IMR-90 (cell line): Measurements from ENCODE around the gene RNF181. TPM values are rescaled to one million over a fixed set of nuclear protein-coding genes. Genes with fewer than 3 reads are reported as not detected.
A peak's percentile ranks its signal among the peaks of the same experiment; 100 is the strongest.

Experiments
- ATAC-seq: fragments of 200-7000 bp; cut with Tn5 transposase; 2 replicates; pipeline ENCODE4 v1.9.1; 2020; ENCODE audit warnings: low read depth, mild to moderate bottlenecking, moderate library complexity
- BruUV-seq: library from RNA; stranded (reverse); fragments of 400-500 nt; replicated peaks from 2 replicates; lab custom pipeline; 2021; lab: Mats Ljungman, UMichigan
- CTCF ChIA-PET: fragments of 300-600 bp; formaldehyde crosslinking; extraction: SDS; loops from one replicate; lab custom pipeline; 2021; ENCODE audit warnings: antibody characterized with exemption; lab: Yijun Ruan, JAX
- POLR2A ChIA-PET: fragments of 300-600 bp; sonication (Branson Sonifier 250); formaldehyde crosslinking; loops from one replicate; lab custom pipeline; 2022; ENCODE audit warnings: antibody characterized with exemption; ENCODE audit not compliant: unreplicated experiment; lab: Charles Lee
- DNase-seq: peaks from one replicate; pipeline ENCODE4 v3.0.0; 2013
- H2AFZ ChIP-seq: replicated peaks from 2 replicates; pipeline ENCODE3; 2013; ENCODE audit warnings: low read length, mild to moderate bottlenecking; ENCODE audit not compliant: poor library complexity
- H2AK5ac ChIP-seq: 2 replicates; pipeline ENCODE4 v1.6.1; 2013; ENCODE audit warnings: low read depth, low read length, inconsistent platforms
- H2AK9ac ChIP-seq: replicated peaks from 2 replicates; pipeline ENCODE3; 2013; ENCODE audit warnings: mild to moderate bottlenecking, low read depth, low read length, moderate library complexity; ENCODE audit not compliant: poor library complexity
- H2BK120ac ChIP-seq: 2 replicates; pipeline ENCODE4 v1.6.1; 2013; ENCODE audit warnings: low read depth, low read length, inconsistent platforms
- H2BK15ac ChIP-seq: 3 replicates; pipeline ENCODE4 v1.6.1; 2013; ENCODE audit warnings: low read depth, low read length, inconsistent platforms
- H2BK20ac ChIP-seq: 2 replicates; pipeline ENCODE4 v1.6.1; 2013; ENCODE audit warnings: low read depth, mild to moderate bottlenecking, inconsistent platforms, low read length, moderate library complexity
- H2BK5ac ChIP-seq: 2 replicates; pipeline ENCODE4 v1.6.1; 2013; ENCODE audit warnings: mild to moderate bottlenecking, low read depth, low read length, inconsistent platforms; ENCODE audit not compliant: poor library complexity, severe bottlenecking
- H3K14ac ChIP-seq: replicated peaks from 2 replicates; pipeline ENCODE4 v1.6.1; 2013; ENCODE audit warnings: low read depth, low read length, inconsistent platforms
- H3K18ac ChIP-seq: 2 replicates; pipeline ENCODE4 v1.6.1; 2013; ENCODE audit warnings: low read depth, low read length, control low read depth
- H3K23ac ChIP-seq: 2 replicates; pipeline ENCODE4 v1.6.1; 2013; ENCODE audit warnings: low read depth, low read length, inconsistent platforms
- H3K27ac ChIP-seq: 2 replicates; pipeline ENCODE4 v1.5.1; 2013; ENCODE audit warnings: mild to moderate bottlenecking, control low read depth, low read length; ENCODE audit not compliant: insufficient read depth
- H3K27me3 ChIP-seq: 2 replicates; pipeline ENCODE4 v1.6.1; 2013; ENCODE audit warnings: low read length; ENCODE audit not compliant: control insufficient read depth, insufficient read depth
- H3K36me3 ChIP-seq: 2 replicates; pipeline ENCODE4 v1.6.1; 2013; ENCODE audit warnings: low read length, mixed read lengths; ENCODE audit not compliant: control insufficient read depth, insufficient read depth
- H3K4ac ChIP-seq: 2 replicates; pipeline ENCODE4 v1.6.1; 2013; ENCODE audit warnings: low read depth, low read length, inconsistent platforms
- H3K4me1 ChIP-seq: 2 replicates; pipeline ENCODE4 v1.6.1; 2013; ENCODE audit warnings: low read length, mixed read lengths; ENCODE audit not compliant: control insufficient read depth, insufficient read depth
- H3K4me2 ChIP-seq: 2 replicates; pipeline ENCODE4 v1.6.1; 2013; ENCODE audit warnings: low read depth, mild to moderate bottlenecking, control low read depth, low read length, moderate library complexity
- H3K4me3 ChIP-seq: 2 replicates; pipeline ENCODE4 v1.5.1; 2013; ENCODE audit warnings: low read depth, mild to moderate bottlenecking, control low read depth, low read length, moderate library complexity; ENCODE audit not compliant: insufficient read depth
- H3K56ac ChIP-seq: 2 replicates; pipeline ENCODE4 v1.6.1; 2013; ENCODE audit warnings: low read length, inconsistent platforms; ENCODE audit not compliant: insufficient read depth; ENCODE audit errors: extremely low read depth
- H3K79me1 ChIP-seq, 2 experiments: 2 replicates each; pipeline ENCODE4 v1.6.1; 2013; ENCODE audit warnings: low read length in 2 of 2, inconsistent platforms in 1 of 2, low read depth in 1 of 2
- H3K9ac ChIP-seq: 2 replicates; pipeline ENCODE4 v1.6.1; 2013; ENCODE audit warnings: low read depth, low read length, control low read depth
- H3K9me1 ChIP-seq: 2 replicates; pipeline ENCODE4 v1.6.1; 2013; ENCODE audit warnings: low read length, inconsistent platforms; ENCODE audit not compliant: insufficient read depth
- H3K9me3 ChIP-seq: 2 replicates; pipeline ENCODE4 v1.6.1; 2013; ENCODE audit warnings: low read length; ENCODE audit not compliant: control insufficient read depth, insufficient read depth
- H4K20me1 ChIP-seq: 2 replicates; pipeline ENCODE4 v1.6.1; 2013; ENCODE audit warnings: low read length, inconsistent platforms; ENCODE audit not compliant: insufficient read depth
- H4K5ac ChIP-seq: 2 replicates; pipeline ENCODE4 v1.6.1; 2013; ENCODE audit warnings: mild to moderate bottlenecking, low read depth, low read length, control low read depth
- H4K8ac ChIP-seq, 2 experiments: 2 replicates each; pipeline ENCODE4 v1.6.1; 2013; ENCODE audit warnings: low read depth in 2 of 2, low read length in 2 of 2, control low read depth in 1 of 2, inconsistent platforms in 1 of 2
- H4K91ac ChIP-seq: 2 replicates; pipeline ENCODE4 v1.6.1; 2013; ENCODE audit warnings: low read depth, low read length, inconsistent platforms; ENCODE audit not compliant: insufficient read depth
- BHLHE40 ChIP-seq: fragments of 150-350 bp; IDR thresholded peaks from 2 replicates; pipeline ENCODE4 v1.6.1; 2016; ENCODE audit warnings: mild to moderate bottlenecking, low read depth, low read length
- CEBPB ChIP-seq: IDR thresholded peaks from 2 replicates; pipeline ENCODE4 v1.6.1; 2012; ENCODE audit warnings: low read depth, low read length, improper control_type of control experiment
- CHD1 ChIP-seq: IDR thresholded peaks from 2 replicates; pipeline ENCODE4 v1.6.1; 2012; ENCODE audit warnings: low read depth, low read length, improper control_type of control experiment
- FOS ChIP-seq: fragments of 150-350 bp; IDR thresholded peaks from 2 replicates; pipeline ENCODE4 v1.6.1; 2016; ENCODE audit warnings: low read depth, low read length
- MAFK ChIP-seq: IDR thresholded peaks from 2 replicates; pipeline ENCODE4 v1.6.1; 2012; ENCODE audit warnings: low read depth, low read length, improper control_type of control experiment
- MAZ ChIP-seq: IDR thresholded peaks from 2 replicates; pipeline ENCODE4 v1.6.1; 2012; ENCODE audit warnings: low read depth, mild to moderate bottlenecking, low read length, improper control_type of control experiment, moderate library complexity, borderline replicate concordance
- MXI1 ChIP-seq: IDR thresholded peaks from 2 replicates; pipeline ENCODE4 v1.6.1; 2012; ENCODE audit warnings: low read depth, mild to moderate bottlenecking, low read length, moderate library complexity, borderline replicate concordance
- NFE2L2 ChIP-seq: fragments of 150-350 bp; IDR thresholded peaks from 2 replicates; pipeline ENCODE4 v1.6.1; 2016; ENCODE audit warnings: low read depth, mild to moderate bottlenecking, low read length
- POLR2A ChIP-seq: IDR thresholded peaks from 2 replicates; pipeline ENCODE4 v1.6.1; 2012; ENCODE audit warnings: mild to moderate bottlenecking, low read depth, low read length
- RAD21 ChIP-seq: IDR thresholded peaks from 2 replicates; pipeline ENCODE4 v1.6.1; 2012; ENCODE audit warnings: low read length, improper control_type of control experiment
- RCOR1 ChIP-seq: IDR thresholded peaks from 2 replicates; pipeline ENCODE4 v1.6.1; 2012; ENCODE audit warnings: mild to moderate bottlenecking, low read length, improper control_type of control experiment; ENCODE audit not compliant: insufficient replicate concordance
- RFX5 ChIP-seq: IDR thresholded peaks from 2 replicates; pipeline ENCODE4 v1.8.0; 2012; ENCODE audit warnings: low read depth, mild to moderate bottlenecking, low read length, moderate library complexity
- SMC3 ChIP-seq: fragments of 150-350 bp; IDR thresholded peaks from 2 replicates; pipeline ENCODE4 v1.6.1; 2016; ENCODE audit warnings: low read depth, mild to moderate bottlenecking, antibody characterized with exemption, low read length, moderate library complexity
- WGBS, 2 experiments: methylation state at CpG; one replicate each; pipeline versions ENCODE4 v1.1.5 to v1.1.7; 2013; ENCODE audit warnings: missing lambda C conversion rate in 2 of 2; ENCODE audit not compliant: insufficient read length in 1 of 2; ENCODE audit errors: extremely low coverage in 2 of 2; 5-methylcytosine and 5-hydroxymethylcytosine counted together
- dilution Hi-C: fragments of 300-500 bp; cut with HindIII; formaldehyde crosslinking; loops from one replicate; pipeline ENCODE4 v1.14.3; 2018; ENCODE audit warnings: low sequenced_read_pairs; ENCODE audit not compliant: unreplicated experiment
- in situ Hi-C: fragments of 300-500 bp; cut with MboI; formaldehyde crosslinking; loops from 3 replicates; pipeline ENCODE4 v1.14.3; 2019; ENCODE audit warnings: low sequenced_read_pairs, inconsistent platforms, mixed read lengths
- intact Hi-C: fragments of 100-400 bp; cut with micrococcal nuclease; formaldehyde crosslinking; loops from 2 replicates; pipeline ENCODE4 v1.10.0; 2022
- polyA plus RNA-seq, 3 experiments: library from polyadenylated mRNA; depleted of rRNA; stranded (reverse); fragments of >200 nt; gene quantifications; 2 replicates each; pipeline ENCODE4 v1.2.3, GENCODE V29; 2012; ENCODE audit warnings: low replicate concordance in 1 of 3
- total RNA-seq: library from RNA; depleted of rRNA; stranded (reverse); fragments of >200 nt; gene quantifications from 2 replicates; pipeline ENCODE4 v1.2.3, GENCODE V29; 2012
- TF ChIP-seq, protein P1 (sequence below): conservative IDR thresholded peaks from 2 replicates; pipeline ENCODE4 v1.5.1; 2012; ENCODE audit warnings: mild to moderate bottlenecking, low read depth, low read length, improper control_type of control experiment
- TF ChIP-seq, protein P2 (sequence below): fragments of 150-350 bp; IDR thresholded peaks from 2 replicates; pipeline ENCODE4 v1.6.1; 2016; ENCODE audit warnings: low read depth, mild to moderate bottlenecking, low read length, moderate library complexity, borderline replicate concordance

RNF181 gene
- total and polyA plus RNA-seq, 2 of the 4 experiments (the other 2 are of a cell fraction), result 438 to 498 TPM

DNA sequence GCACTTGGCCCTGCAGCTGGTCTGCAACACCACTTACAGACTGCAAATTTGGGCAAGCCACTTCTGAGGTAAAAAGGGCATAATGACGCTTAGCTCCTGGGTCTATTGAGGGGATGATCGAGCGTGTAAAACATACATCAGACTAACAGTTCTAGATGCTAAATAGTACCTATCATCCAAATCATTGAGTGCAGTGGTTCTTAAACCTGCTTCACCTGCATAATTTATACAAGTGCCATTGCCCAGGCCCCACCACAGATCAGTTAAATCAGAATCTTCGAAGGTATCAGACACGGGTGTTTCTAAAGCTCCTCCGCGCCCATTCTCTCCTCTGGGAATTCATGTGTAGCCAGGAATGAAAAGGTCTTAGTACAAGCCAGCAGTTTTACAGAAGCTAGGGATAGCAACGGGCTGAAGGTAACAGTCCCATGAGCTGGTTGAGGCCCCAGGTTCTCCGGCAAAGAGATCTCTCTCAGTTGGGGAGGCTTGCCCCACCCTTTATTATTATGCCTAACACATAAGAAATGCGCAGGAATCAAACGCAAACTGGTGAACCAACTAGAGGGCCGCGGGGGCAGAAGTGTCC is 737 bp upstream of the RNF181 start:
- Histone ChIP-seq H3K4me1 (peaks cover 24% of the 10 kb centered on the region), H2AK9ac (peak overlapping the region; percentile 78), H2AK5ac (peak overlapping the region; percentile 54), H3K18ac (0 out of 2 replicates have a peak overlapping the region, but pooled peaks have one; percentile 5), H4K5ac (peak overlapping the region; percentile 25), H3K4me3 (peak overlapping the region; percentile 46), H3K4me2 (peak overlapping the region; percentile 79), H3K79me1 (peaks cover 36 to 71% of the 10 kb centered on the region in 2 experiments), H3K27me3 (no peaks in the 10 kb centered on the region), H3K4ac (peak overlapping the region; percentile 84), H2BK15ac (no peak overlapping the region), H3K9me1 (peaks cover 30% of the 10 kb centered on the region), H4K8ac (peak overlapping the region; percentile 42 to 90), H3K36me3 (peaks cover 24% of the 10 kb centered on the region), H2AFZ (peak overlapping the region; percentile 95), H3K9ac (peak overlapping the region; percentile 58), H3K56ac (peak overlapping the region; percentile 42; the same call in 1 of the 2 replicates), H2BK20ac (no peak overlapping the region), H2BK5ac (peak overlapping the region; percentile 77), H3K23ac (peak overlapping the region; percentile 61), H3K14ac (peak overlapping the region; percentile 66), H3K9me3 (no peaks in the 10 kb centered on the region), H2BK120ac (peak overlapping the region; percentile 6; the same call in 1 of the 2 replicates), H4K91ac (peak overlapping the region; percentile 62), H3K27ac (peak overlapping the region; percentile 63), H4K20me1 (peaks cover 23% of the 10 kb centered on the region)
- ATAC-seq (no peak), DNase-seq (no peak)
- ChIA-PET POLR2A (interaction anchor here (0.5 to 2.5 kb wide), 3 partner anchors 10 to 188 kb away, joined by 6 to 14 read pairs (median 6); no protein-coding TSS in a partner anchor), CTCF (no interaction called here)
- no TSS peak for BruUV-seq
- no CpG with 5 or more reads among the region's 13 CpGs for WGBS, 2 experiments
- dilution Hi-C loops, result no loop called here
- intact Hi-C loops, result no loop called here
- in situ Hi-C loops, result no loop called here
- TF ChIP-seq, protein P1, sequence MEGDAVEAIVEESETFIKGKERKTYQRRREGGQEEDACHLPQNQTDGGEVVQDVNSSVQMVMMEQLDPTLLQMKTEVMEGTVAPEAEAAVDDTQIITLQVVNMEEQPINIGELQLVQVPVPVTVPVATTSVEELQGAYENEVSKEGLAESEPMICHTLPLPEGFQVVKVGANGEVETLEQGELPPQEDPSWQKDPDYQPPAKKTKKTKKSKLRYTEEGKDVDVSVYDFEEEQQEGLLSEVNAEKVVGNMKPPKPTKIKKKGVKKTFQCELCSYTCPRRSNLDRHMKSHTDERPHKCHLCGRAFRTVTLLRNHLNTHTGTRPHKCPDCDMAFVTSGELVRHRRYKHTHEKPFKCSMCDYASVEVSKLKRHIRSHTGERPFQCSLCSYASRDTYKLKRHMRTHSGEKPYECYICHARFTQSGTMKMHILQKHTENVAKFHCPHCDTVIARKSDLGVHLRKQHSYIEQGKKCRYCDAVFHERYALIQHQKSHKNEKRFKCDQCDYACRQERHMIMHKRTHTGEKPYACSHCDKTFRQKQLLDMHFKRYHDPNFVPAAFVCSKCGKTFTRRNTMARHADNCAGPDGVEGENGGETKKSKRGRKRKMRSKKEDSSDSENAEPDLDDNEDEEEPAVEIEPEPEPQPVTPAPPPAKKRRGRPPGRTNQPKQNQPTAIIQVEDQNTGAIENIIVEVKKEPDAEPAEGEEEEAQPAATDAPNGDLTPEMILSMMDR, result no peak
- TF ChIP-seq, protein P2, sequence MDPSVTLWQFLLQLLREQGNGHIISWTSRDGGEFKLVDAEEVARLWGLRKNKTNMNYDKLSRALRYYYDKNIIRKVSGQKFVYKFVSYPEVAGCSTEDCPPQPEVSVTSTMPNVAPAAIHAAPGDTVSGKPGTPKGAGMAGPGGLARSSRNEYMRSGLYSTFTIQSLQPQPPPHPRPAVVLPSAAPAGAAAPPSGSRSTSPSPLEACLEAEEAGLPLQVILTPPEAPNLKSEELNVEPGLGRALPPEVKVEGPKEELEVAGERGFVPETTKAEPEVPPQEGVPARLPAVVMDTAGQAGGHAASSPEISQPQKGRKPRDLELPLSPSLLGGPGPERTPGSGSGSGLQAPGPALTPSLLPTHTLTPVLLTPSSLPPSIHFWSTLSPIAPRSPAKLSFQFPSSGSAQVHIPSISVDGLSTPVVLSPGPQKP, result no peak
- TF ChIP-seq MAFK, result no peak
- no peak for TF ChIP-seq POLR2A
- TF ChIP-seq RAD21, result no peak
- TF ChIP-seq FOS, result no peak
- TF ChIP-seq RFX5, result no peak
- no peak for TF ChIP-seq CHD1
- no peak for TF ChIP-seq RCOR1
- TF ChIP-seq SMC3, result no peak
- no peak for TF ChIP-seq NFE2L2
- TF ChIP-seq BHLHE40, result no peak
- no peak for TF ChIP-seq MAZ
- TF ChIP-seq CEBPB, result no peak
- no peak for TF ChIP-seq MXI1
